HEK293 (cell line): ENCODE data around the gene S100A7.
A peak's percentile ranks its signal among the peaks of the same experiment; 100 is the strongest.

Experiments used
- CTCF ChIA-PET: fragments of 350-600 bp; formaldehyde crosslinking; extraction: SDS; loops from one replicate; lab custom pipeline; 2021; ENCODE audit warnings: antibody characterized with exemption; lab: Yijun Ruan, JAX
- POLR2A ChIA-PET: fragments of 300-600 bp; formaldehyde crosslinking; extraction: SDS; loops from one replicate; lab custom pipeline; 2020; ENCODE audit warnings: antibody characterized with exemption, inconsistent platforms; lab: Yijun Ruan, JAX
- H3K27ac ChIP-seq: fragments of 200-500 bp; sonication (Bioruptor generic); 2 replicates; pipeline ENCODE4 v1.5.1; 2014; ENCODE audit warnings: low read depth, low read length, control low read depth, inconsistent platforms; ENCODE audit errors: extremely low read depth
- H3K36me3 ChIP-seq, 2 experiments: fragments of 200-500 bp in 1 of 2; sonication (Bioruptor generic) in 1 of 2; 1 replicate in 1 of 2; 2 replicates in 1 of 2; pipeline ENCODE4 v1.5.1; 2014 to 2017; ENCODE audit warnings: inconsistent platforms in 2 of 2, low read length in 2 of 2; ENCODE audit not compliant: control insufficient read depth in 2 of 2, insufficient read depth in 1 of 2
- H3K4me1 ChIP-seq: fragments of 200-500 bp; sonication (Bioruptor generic); 2 replicates; pipeline ENCODE4 v1.5.1; 2014; ENCODE audit warnings: mild to moderate bottlenecking, low read length, inconsistent platforms; ENCODE audit not compliant: control insufficient read depth, insufficient read depth
- H3K4me3 ChIP-seq: 2 replicates; pipeline ENCODE4 v1.5.1; 2011; ENCODE audit warnings: low read depth, mild to moderate bottlenecking, control low read depth, low read length, moderate library complexity
- H3K9me3 ChIP-seq: fragments of 200-500 bp; sonication (Bioruptor generic); 2 replicates; pipeline ENCODE4 v1.5.1; 2014; ENCODE audit warnings: low read depth, low read length, inconsistent platforms; ENCODE audit not compliant: control insufficient read depth, insufficient read depth
- GLIS1 ChIP-seq: fragments of 450-650 bp; formaldehyde crosslinking; IDR thresholded peaks from 2 replicates; pipeline ENCODE4 v1.5.1; 2016; ENCODE audit warnings: missing biosample characterization, missing genetic modification characterization
- KLF1 ChIP-seq: fragments of 450-650 bp; formaldehyde crosslinking; IDR thresholded peaks from 2 replicates; pipeline ENCODE4 v1.5.1; 2016; ENCODE audit warnings: missing biosample characterization, missing genetic modification characterization
- MYNN ChIP-seq: fragments of 450-650 bp; formaldehyde crosslinking; IDR thresholded peaks from 2 replicates; pipeline ENCODE4 v1.5.1; 2016; ENCODE audit warnings: missing biosample characterization, missing genetic modification characterization, borderline replicate concordance
- PRDM10 ChIP-seq: fragments of 450-650 bp; formaldehyde crosslinking; IDR thresholded peaks from 2 replicates; pipeline ENCODE4 v1.5.1; 2016; ENCODE audit warnings: missing biosample characterization, missing genetic modification characterization
- ZBTB17 ChIP-seq: fragments of 450-650 bp; formaldehyde crosslinking; IDR thresholded peaks from 2 replicates; pipeline ENCODE4 v1.5.1; 2016; ENCODE audit warnings: missing biosample characterization, missing genetic modification characterization
- ZBTB20 ChIP-seq: fragments of 450-650 bp; formaldehyde crosslinking; IDR thresholded peaks from 2 replicates; pipeline ENCODE4 v1.5.1; 2016; ENCODE audit warnings: missing biosample characterization, missing genetic modification characterization
- ZFP37 ChIP-seq: fragments of 450-650 bp; formaldehyde crosslinking; IDR thresholded peaks from 2 replicates; pipeline ENCODE4 v1.5.1; 2016; ENCODE audit warnings: missing biosample characterization, missing genetic modification characterization
- ZIC2 ChIP-seq: fragments of 450-650 bp; formaldehyde crosslinking; IDR thresholded peaks from 2 replicates; pipeline ENCODE4 v1.5.1; 2016; ENCODE audit warnings: missing biosample characterization, missing genetic modification characterization
- ZNF2 ChIP-seq: fragments of 450-650 bp; formaldehyde crosslinking; IDR thresholded peaks from 2 replicates; pipeline ENCODE4 v1.5.1; 2016; ENCODE audit warnings: missing biosample characterization, missing genetic modification characterization
- ZNF24 ChIP-seq: fragments of 450-650 bp; formaldehyde crosslinking; IDR thresholded peaks from 2 replicates; pipeline ENCODE4 v1.5.1; 2016; ENCODE audit warnings: missing biosample characterization, missing genetic modification characterization
- ZNF248 ChIP-seq: fragments of 450-650 bp; formaldehyde crosslinking; IDR thresholded peaks from 2 replicates; pipeline ENCODE4 v1.5.1; 2017; ENCODE audit warnings: missing biosample characterization, missing genetic modification characterization
- ZNF324 ChIP-seq: fragments of 450-650 bp; formaldehyde crosslinking; IDR thresholded peaks from 2 replicates; pipeline ENCODE4 v1.5.1; 2016; ENCODE audit warnings: missing biosample characterization, missing genetic modification characterization
- ZNF426 ChIP-seq: fragments of 450-650 bp; formaldehyde crosslinking; IDR thresholded peaks from 2 replicates; pipeline ENCODE4 v1.5.1; 2017; ENCODE audit warnings: missing biosample characterization, missing genetic modification characterization, mild to moderate bottlenecking, inconsistent platforms, moderate library complexity
- ZNF514 ChIP-seq: fragments of 450-650 bp; formaldehyde crosslinking; IDR thresholded peaks from 2 replicates; pipeline ENCODE4 v1.5.1; 2016; ENCODE audit warnings: missing biosample characterization, missing genetic modification characterization
- ZNF645 ChIP-seq: fragments of 450-650 bp; formaldehyde crosslinking; IDR thresholded peaks from 2 replicates; pipeline ENCODE4; 2016; ENCODE audit warnings: missing biosample characterization, missing genetic modification characterization
- ZNF670 ChIP-seq: fragments of 450-650 bp; formaldehyde crosslinking; IDR thresholded peaks from 2 replicates; pipeline ENCODE4 v1.5.1; 2016; ENCODE audit warnings: missing biosample characterization, missing genetic modification characterization, low read depth
- ZNF777 ChIP-seq: fragments of 450-650 bp; formaldehyde crosslinking; IDR thresholded peaks from 2 replicates; pipeline ENCODE4 v1.5.1; 2017; ENCODE audit warnings: missing biosample characterization, missing genetic modification characterization, borderline replicate concordance
- ZNF830 ChIP-seq: fragments of 450-650 bp; IDR thresholded peaks from 2 replicates; pipeline ENCODE4 v1.5.0; 2018; ENCODE audit warnings: missing biosample characterization, missing genetic modification characterization, low read depth, mild to moderate bottlenecking, moderate library complexity
- ZNF843 ChIP-seq: fragments of 450-650 bp; formaldehyde crosslinking; IDR thresholded peaks from 2 replicates; pipeline ENCODE4 v1.5.1; 2016; ENCODE audit warnings: missing biosample characterization, missing genetic modification characterization
- ZSCAN23 ChIP-seq: fragments of 450-650 bp; formaldehyde crosslinking; IDR thresholded peaks from 2 replicates; pipeline ENCODE4 v1.5.1; 2016; ENCODE audit warnings: missing biosample characterization, missing genetic modification characterization
- ZSCAN30 ChIP-seq: fragments of 450-650 bp; IDR thresholded peaks from 2 replicates; pipeline ENCODE4 v1.5.1; 2018; ENCODE audit warnings: missing biosample characterization, mild to moderate bottlenecking, missing genetic modification characterization, moderate library complexity

Gene S100A7

GRCh38 chr1:153481124-153481523 lies 20.7 kb upstream of the S100A7 start (continued):
- TF ChIP-seq ZFP37 (tag by site-specific recombination) (no peak), ZSCAN23 (tag by site-specific recombination) (no peak), ZNF426 (tag by site-specific recombination) (no peak), ZNF830 (tag by site-specific recombination) (no peak), MYNN (no peak), ZNF777 (tag by site-specific recombination) (no peak), ZNF2 (no peak), ZNF645 (tag by site-specific recombination) (no peak)

- POLR2A ChIA-PET: no interaction called here
Observed at GRCh38 chr1:153478692-153479618, 18.5 kb upstream of the S100A7 start.

More at GRCh38 chr1:153478692-153479618, 18.5 kb upstream of the S100A7 start:
- no peaks in the 10 kb centered on the region for H3K4me1 ChIP-seq
- no peak overlapping the region for H3K27ac ChIP-seq
- no peaks in the 10 kb centered on the region for H3K9me3 ChIP-seq
- CTCF ChIA-PET: interaction anchor here (0.5 to 3.0 kb wide), 5 partner anchors 13 to 127 kb away, joined by 3 to 22 read pairs (median 4); no protein-coding TSS in a partner anchor
- TF ChIP-seq GLIS1 (tag by site-specific recombination) (peak; percentile 69), ZBTB17 (tag by site-specific recombination) (no peak), ZNF670 (no peak), ZNF324 (tag by site-specific recombination) (no peak), ZBTB20 (tag by site-specific recombination) (peak; percentile 78), ZNF843 (tag by site-specific recombination) (no peak), ZNF514 (no peak), KLF1 (tag by site-specific recombination) (peak; percentile 82), ZIC2 (tag by site-specific recombination) (peak; percentile 86), ZSCAN30 (tag by site-specific recombination) (no peak), ZNF248 (tag by site-specific recombination) (no peak), PRDM10 (no peak), ZNF24 (no peak)
- H3K4me3 ChIP-seq: no peak overlapping the region
- no peaks in the 10 kb centered on the region for H3K36me3 ChIP-seq
